GM12892 (cell line): ENCODE results near the gene MYO3B.

Source experiments
- POLR2A ChIP-seq: IDR thresholded peaks from 2 replicates; pipeline ENCODE4 v1.6.1; 2011; ENCODE audit warnings: low read depth, low read length, control low read depth
- POLR2AphosphoS5 ChIP-seq: IDR thresholded peaks from 2 replicates; pipeline ENCODE4 v1.6.1; 2011; ENCODE audit warnings: low read depth, low read length, control low read depth
- TAF1 ChIP-seq: IDR thresholded peaks from 2 replicates; pipeline ENCODE4 v1.6.1; 2011; ENCODE audit warnings: low read depth, mild to moderate bottlenecking, control low read depth, low read length, borderline replicate concordance

DNA sequence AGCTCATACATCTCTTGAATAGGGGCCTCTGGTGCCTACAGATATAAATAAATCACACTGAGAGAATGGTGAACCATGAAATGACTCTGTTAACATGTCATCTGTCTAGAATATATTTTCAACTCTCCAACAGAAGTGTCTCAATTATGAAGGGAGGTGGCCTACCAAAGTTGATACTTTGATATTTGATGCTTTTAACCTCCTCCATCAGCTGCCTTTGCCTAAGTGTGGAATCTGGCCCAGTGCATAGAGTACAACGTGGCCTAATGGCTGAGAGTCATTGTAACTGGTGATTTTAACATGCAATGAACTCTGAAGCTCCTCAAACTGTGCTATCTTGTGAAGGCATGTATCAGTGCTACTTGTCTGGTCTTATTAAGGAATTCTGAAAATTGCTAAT is 93.4 kb downstream of the MYO3B start:
- no peak for TF ChIP-seq TAF1
- no peak for TF ChIP-seq POLR2A
- TF ChIP-seq POLR2AphosphoS5 = no peak
